ENCODE measurements around the gene DYNLT4. TPM values are rescaled to one million over a fixed set of nuclear protein-coding genes. Genes with fewer than 3 reads are reported as not detected.
A peak's percentile ranks its signal among the peaks of the same experiment; 100 is the strongest.

DYNLT4 gene
- total and polyA plus RNA-seq, 2 of the 13 experiments (the other 11 are each of a cell fraction or from before 2014, with no cell fraction given): 0.77 TPM; not detected in 1

- TF ChIP-seq TIGD3 (CRISPR knock-in tag; IDR thresholded peaks at IDR 0.05; ENCODE audit: borderline replicate concordance): no peak
- TF ChIP-seq RAD21 (CRISPR knock-in tag; IDR thresholded peaks at IDR 0.05): no peak
- TF ChIP-seq FOXA3 (CRISPR knock-in tag; IDR thresholded peaks at IDR 0.05): no peak
- TF ChIP-seq IRF9 (CRISPR knock-in tag; IDR thresholded peaks at IDR 0.05; ENCODE audit: borderline replicate concordance): no peak
- TF ChIP-seq ZBTB43 (CRISPR knock-in tag; conservative IDR thresholded peaks at IDR 0.05): no peak
- peak; percentile 18; the same call in 1 of the 2 replicates for TF ChIP-seq ARID5B (CRISPR knock-in tag; IDR thresholded peaks at IDR 0.05)
- no peak for TF ChIP-seq FOSL2 (CRISPR knock-in tag; IDR thresholded peaks at IDR 0.05)
- no peak for TF ChIP-seq ZNF598 (CRISPR knock-in tag; IDR thresholded peaks at IDR 0.05; ENCODE audit: borderline replicate concordance)
- no peak for TF ChIP-seq SCMH1 (CRISPR knock-in tag; IDR thresholded peaks at IDR 0.05; ENCODE audit: borderline replicate concordance)
- no peak for TF ChIP-seq CREB1 (IDR thresholded peaks at IDR 0.05)
- TF ChIP-seq CREB1 (CRISPR knock-in tag; IDR thresholded peaks at IDR 0.05): 0 out of 2 replicates have a peak, but pooled peaks have one; percentile 23
- no peak for TF ChIP-seq FIP1L1 (IDR thresholded peaks at IDR 0.05; ENCODE audit: borderline replicate concordance, insufficient read depth, low read depth, low read length)
- TF ChIP-seq PBX3 (CRISPR knock-in tag; IDR thresholded peaks at IDR 0.05; ENCODE audit: borderline replicate concordance): no peak
- TF ChIP-seq ZNF576 (CRISPR knock-in tag; IDR thresholded peaks at IDR 0.05): no peak
- TF ChIP-seq SP140L (CRISPR knock-in tag; IDR thresholded peaks at IDR 0.05; ENCODE audit: borderline replicate concordance): no peak
- peak; percentile 35; the same call in 1 of the 2 replicates for TF ChIP-seq UBTF (CRISPR knock-in tag; IDR thresholded peaks at IDR 0.05)
Observed at GRCh38 chr1:44842862-44843655, 35.9 kb upstream of the DYNLT4 start, which contains the start of gene PTCH2 (continued).
